NCI-H1048 (cell line): ENCODE results near the gene PEDS1.
"Not testable (repeated sequence)": the region's sequence is repeated elsewhere in the genome, so short reads cannot be mapped to it uniquely, and the experiment has no call there.

Experiments
- DNase-seq: peaks from one replicate; lab custom pipeline; 2025; lab: John Stamatoyannopoulos, UW

PEDS1 gene

DNA sequence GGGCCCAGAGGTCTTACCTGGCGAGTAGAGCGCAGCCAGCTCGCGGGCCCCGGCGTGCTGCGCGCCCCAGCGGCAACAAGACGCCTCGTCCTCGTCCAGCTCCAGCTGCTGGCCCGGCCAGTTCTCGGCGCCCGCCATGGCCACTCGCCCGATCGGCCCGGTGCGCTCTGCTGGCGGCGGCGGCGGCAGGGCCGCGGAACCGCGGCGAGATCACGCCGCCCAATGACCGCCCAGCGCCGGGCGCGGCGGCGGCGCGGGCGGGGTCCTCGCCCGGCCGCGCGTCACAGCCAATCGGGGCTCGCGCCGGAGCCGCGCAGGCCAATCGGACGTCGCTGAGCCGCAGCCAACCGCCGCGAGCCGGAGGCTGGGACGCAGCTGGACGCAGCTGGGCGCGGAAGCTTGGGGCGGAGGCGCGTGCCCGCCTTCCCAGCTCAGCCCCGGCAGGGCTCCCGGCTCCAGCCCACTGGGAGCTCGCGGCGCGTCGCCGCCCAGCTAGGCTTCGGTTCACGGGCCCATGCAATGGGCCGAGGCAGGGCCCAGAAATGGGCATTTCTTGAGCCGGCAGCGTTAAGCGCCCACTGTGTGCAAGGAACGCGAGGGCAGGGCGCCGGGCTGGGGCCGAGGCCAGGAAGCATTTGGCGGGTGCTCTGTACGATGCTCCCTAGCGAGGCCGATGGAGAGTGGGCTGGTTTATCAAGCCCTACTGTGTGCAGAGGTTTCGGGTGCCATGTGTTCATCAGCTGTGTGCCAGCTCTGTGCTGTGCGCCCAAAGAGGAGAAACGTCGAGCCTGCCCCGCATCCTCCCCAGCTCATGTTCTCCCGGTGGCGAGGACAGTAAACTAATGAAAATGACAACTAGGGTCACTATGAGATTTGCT lies at the start of gene PEDS1:
Gene PEDS1, minus strand, starts transcription at position 224 of the 878 bp plus-strand sequence. Its CDS starts 86 bp downstream, at position 138.
- DNase-seq = peak; percentile 71

DNA sequence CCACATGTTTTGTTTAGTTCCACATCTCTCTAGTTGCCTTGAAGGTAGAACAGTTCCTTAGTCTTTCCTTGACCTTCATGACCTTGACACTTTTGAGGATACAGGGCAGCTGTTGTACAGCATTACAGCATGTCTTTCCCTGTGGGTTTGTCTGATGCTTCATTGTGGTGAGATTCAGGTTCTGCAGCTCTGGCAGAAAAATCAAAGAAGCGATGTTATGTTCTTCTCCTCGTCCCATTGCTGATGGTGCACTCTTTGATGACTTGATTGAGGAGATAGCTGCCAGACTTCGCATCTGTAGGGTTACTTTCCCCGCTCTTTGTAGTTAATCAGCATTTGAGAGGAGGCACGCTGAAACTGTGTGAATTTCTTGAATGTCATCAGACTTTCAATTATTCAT lies 49.2 kb upstream of the PEDS1 start:
- no peak for DNase-seq

- DNase-seq = not testable (repeated sequence)
These were observed 48.2 kb upstream of the PEDS1 start for GRCh38 chr20:50201710-50202109.

- DNase-seq = no peak
These were observed 47.1 kb upstream of the PEDS1 start for GRCh38 chr20:50200482-50201104.

DNA sequence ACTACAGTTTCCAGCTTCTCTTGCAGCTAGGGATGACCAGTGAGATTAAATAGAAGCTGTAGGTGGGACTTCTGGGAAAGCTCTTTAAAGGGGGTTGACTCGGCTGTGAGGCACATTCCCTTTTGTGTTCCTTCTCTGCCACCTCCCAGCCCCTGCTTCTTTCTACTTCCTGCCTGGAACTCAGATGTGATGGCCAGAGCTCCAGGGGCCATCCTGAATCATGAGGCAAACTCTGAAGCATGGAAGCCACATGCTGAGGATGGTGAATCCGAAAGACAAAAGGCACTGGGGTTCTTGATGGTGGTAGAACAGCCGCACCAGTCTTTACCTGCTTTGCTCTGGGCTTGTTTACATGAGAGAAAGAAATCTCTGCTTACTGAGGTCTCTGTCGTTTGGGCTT lies 46.2 kb upstream of the PEDS1 start:
- no peak for DNase-seq

- no peak for DNase-seq
These were observed 45.2 kb upstream of the PEDS1 start for GRCh38 chr20:50198716-50199115.

GRCh38 chr20:50198180-50198666 lies 44.7 kb upstream of the PEDS1 start:
- DNase-seq = no peak

GRCh38 chr20:50197463-50198179 lies 44.1 kb upstream of the PEDS1 start:
- DNase-seq = no peak

DNA sequence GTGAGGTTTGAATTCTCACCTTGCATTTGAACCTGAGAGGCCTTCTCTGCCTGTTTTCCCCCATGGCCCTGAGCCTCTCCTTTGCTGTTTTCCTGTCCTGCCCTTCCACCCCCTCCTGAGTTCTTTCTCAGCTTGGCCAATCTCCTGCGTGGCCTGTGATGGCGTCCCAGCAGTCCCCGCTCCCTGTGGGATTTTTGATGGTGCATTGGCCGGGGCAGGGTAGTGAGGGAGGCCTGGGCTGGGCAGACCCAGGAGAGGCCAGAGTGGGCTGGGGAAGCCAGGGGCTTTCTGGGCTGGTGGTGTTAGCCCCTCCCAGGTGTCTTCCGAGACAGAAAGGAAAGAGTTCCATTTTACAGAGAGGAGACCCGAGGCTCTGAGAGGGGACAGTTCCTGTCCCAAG lies 43.4 kb upstream of the PEDS1 start:
- no peak for DNase-seq

GRCh38 chr20:50196248-50196647 lies 42.7 kb upstream of the PEDS1 start:
- DNase-seq = no peak

- DNase-seq = no peak
These were observed 42.1 kb upstream of the PEDS1 start for GRCh38 chr20:50195524-50196120.

DNA sequence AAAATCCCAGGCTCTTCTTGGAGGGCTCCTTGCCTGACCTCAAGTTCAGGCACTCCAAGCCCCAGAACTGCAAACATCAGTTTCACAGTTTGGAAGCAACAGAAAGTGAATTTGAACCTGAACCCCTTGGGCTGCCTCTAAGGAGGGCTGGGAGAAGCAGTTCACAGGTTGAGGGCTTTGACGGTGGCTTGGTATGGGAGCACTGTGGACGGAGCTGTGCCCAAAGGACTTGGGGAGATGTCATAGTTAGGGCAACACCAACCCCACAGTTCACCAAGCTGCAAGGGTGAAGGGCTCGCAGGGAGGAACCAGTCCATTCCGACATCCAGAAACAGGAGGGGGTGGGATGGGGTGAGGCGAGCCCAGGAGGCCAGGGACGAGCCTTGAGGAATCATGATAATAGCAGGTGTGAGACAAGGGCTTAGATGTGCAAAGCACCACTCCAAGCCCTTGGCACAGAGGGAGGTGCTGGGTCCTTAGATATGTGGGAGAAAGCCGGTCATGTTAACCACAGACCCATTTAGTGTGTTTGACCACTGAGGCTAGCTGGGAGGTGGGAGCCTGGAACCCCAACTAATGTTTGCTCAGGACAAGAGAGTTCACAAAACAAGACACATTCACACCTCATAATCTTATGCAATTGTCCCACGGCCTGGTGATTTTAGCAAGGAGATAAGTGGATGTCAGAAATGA lies 41.5 kb upstream of the PEDS1 start:
- no peak for DNase-seq

DNA sequence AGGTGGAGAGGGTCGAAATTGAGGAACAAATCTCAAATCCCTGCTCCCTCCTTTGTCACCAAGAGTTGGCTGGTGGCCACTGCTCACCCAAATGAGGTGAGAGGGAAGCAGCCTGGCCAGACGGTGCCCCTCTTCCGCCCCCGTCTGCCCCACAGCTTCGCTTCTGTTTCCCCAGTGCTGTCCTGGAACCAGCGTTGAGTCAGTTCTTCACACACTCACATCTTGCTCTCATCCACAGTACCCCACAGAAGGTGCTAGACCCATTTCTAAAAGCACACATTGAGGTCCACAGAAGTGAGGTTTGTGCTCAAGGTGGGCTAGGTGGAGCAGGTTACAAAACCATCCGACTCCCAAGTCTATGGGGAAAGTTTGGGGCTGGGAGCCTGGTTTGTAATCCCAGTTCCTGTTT lies 40.9 kb upstream of the PEDS1 start:
- DNase-seq = no peak

DNA sequence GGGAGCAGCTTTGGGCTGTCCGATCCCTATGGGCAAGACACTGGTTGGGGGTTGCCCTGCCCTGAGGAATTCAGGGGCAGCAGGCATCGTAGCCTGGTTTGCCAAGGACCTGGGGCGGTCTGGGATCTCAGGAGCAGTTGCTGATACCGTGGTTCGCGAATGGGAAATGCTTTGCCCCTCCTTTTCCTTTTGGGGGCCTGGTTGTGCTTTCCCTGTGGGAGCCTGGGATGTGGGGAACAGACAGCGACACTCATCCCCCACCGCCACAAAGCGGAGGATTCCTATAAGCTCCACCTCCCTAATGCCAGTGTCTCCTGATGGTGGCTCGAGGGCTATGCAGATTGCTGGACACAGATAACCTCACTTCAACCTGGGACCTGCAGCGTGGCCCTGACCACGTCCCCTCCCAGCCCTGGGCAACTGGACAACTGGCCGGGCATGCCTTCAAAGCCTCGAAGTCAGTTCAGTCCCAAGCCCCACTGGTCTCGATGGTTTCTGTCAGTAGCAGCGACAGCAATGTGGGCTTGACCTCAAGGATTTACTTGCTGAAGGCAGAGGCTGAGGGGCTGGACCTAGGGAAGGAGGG lies 40.4 kb upstream of the PEDS1 start:
- DNase-seq = no peak

GRCh38 chr20:50193199-50193835 lies 39.8 kb upstream of the PEDS1 start:
- no peak for DNase-seq

GRCh38 chr20:50192364-50193198 lies 39.1 kb upstream of the PEDS1 start:
- DNase-seq = peak; percentile 47

DNA sequence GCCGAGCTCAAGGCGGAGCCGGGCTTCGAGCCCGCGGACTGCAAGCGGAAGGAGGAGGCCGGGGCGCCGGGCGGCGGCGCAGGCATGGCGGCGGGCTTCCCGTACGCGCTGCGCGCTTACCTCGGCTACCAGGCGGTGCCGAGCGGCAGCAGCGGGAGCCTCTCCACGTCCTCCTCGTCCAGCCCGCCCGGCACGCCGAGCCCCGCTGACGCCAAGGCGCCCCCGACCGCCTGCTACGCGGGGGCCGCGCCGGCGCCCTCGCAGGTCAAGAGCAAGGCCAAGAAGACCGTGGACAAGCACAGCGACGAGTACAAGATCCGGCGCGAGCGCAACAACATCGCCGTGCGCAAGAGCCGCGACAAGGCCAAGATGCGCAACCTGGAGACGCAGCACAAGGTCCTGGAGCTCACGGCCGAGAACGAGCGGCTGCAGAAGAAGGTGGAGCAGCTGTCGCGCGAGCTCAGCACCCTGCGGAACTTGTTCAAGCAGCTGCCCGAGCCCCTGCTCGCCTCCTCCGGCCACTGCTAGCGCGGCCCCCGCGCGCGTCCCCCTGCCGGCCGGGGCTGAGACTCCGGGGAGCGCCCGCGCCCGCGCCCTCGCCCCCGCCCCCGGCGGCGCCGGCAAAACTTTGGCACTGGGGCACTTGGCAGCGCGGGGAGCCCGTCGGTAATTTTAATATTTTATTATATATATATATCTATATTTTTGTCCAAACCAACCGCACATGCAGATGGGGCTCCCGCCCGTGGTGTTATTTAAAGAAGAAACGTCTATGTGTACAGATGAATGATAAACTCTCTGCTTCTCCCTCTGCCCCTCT lies 38.2 kb upstream of the PEDS1 start:
- DNase-seq = no peak

GRCh38 chr20:50191065-50191543 lies 37.6 kb upstream of the PEDS1 start:
- DNase-seq = no peak
